Measurements from ENCODE around the gene MTX3.
A peak's percentile ranks its signal among the peaks of the same experiment; 100 is the strongest.

Gene MTX3
- total RNA-seq = 34.7 to 62.9 (median 38.4) reads per million in 9 experiments

- peak; percentile 97 for ATAC-seq (replicated peaks)
- Mint-ChIP-seq H3K4me3 (peak within 1 kb of the TSS; percentile 80), H3K27me3 (peaks cover 12 to 15% of the 10 kb centered on the region in 2 donors), H3K27ac (peak within 1 kb of the TSS; percentile 91 to 92), H3K4me1 (ENCODE audit: low read depth in 2 of 2) (peaks cover 11 to 18% of the 10 kb centered on the region in 2 donors), H3K9me3 (no peaks in the 10 kb centered on the region), H3K36me3 (ENCODE audit: insufficient read depth) (peaks cover 30% of the 10 kb centered on the region)
- peak; percentile 80 to 83 (median 80) for DNase-seq
Observed at GRCh38 chr5:79990598-79991507, at the start of gene MTX3. TSS of gene MTX3 (minus strand) at chr5:79991262. CDS start at chr5:79991238, 24 bp downstream.

GRCh38 chr5:80039650-80040049 is 48.6 kb upstream of the MTX3 start:
- Mint-ChIP-seq H3K36me3 (ENCODE audit: insufficient read depth) (no peaks in the 10 kb centered on the region), H3K27ac (no peak overlapping the region), H3K9me3 (no peaks in the 10 kb centered on the region), H3K4me1 (ENCODE audit: low read depth in 2 of 2) (no peaks in the 10 kb centered on the region), H3K4me3 (no peak overlapping the region), H3K27me3 (peaks cover 55 to 80% of the 10 kb centered on the region in 2 donors)
- ATAC-seq (replicated peaks) (no peak), DNase-seq (no peak)

GRCh38 chr5:80037366-80037765 is 46.3 kb upstream of the MTX3 start:
- no peak for DNase-seq
- peaks cover 61 to 83% of the 10 kb centered on the region in 2 donors for H3K27me3 Mint-ChIP-seq
- H3K9me3 Mint-ChIP-seq = no peaks in the 10 kb centered on the region
- H3K36me3 Mint-ChIP-seq (ENCODE audit: insufficient read depth) = no peaks in the 10 kb centered on the region
- H3K4me3 Mint-ChIP-seq = no peak overlapping the region
- ATAC-seq (replicated peaks) = no peak
- H3K4me1 Mint-ChIP-seq (ENCODE audit: low read depth in 2 of 2) = no peaks in the 10 kb centered on the region
- H3K27ac Mint-ChIP-seq = no peak overlapping the region

- no peaks in the 10 kb centered on the region for H3K4me1 Mint-ChIP-seq (ENCODE audit: low read depth in 2 of 2)
- H3K36me3 Mint-ChIP-seq (ENCODE audit: insufficient read depth) = no peaks in the 10 kb centered on the region
- ATAC-seq (replicated peaks) (no peak), DNase-seq (no peak)
- H3K27me3 Mint-ChIP-seq = peaks cover 59 to 83% of the 10 kb centered on the region in 2 donors
- H3K27ac Mint-ChIP-seq = no peak overlapping the region
- no peak overlapping the region for H3K4me3 Mint-ChIP-seq
- H3K9me3 Mint-ChIP-seq = no peaks in the 10 kb centered on the region
Observed at GRCh38 chr5:80036615-80037014, 45.6 kb upstream of the MTX3 start.

GRCh38 chr5:80035839-80036238 is 44.8 kb upstream of the MTX3 start:
- Mint-ChIP-seq H3K4me1 (ENCODE audit: low read depth in 2 of 2) (no peaks in the 10 kb centered on the region), H3K27me3 (peaks cover 63 to 83% of the 10 kb centered on the region in 2 donors), H3K9me3 (no peaks in the 10 kb centered on the region), H3K36me3 (ENCODE audit: insufficient read depth) (no peaks in the 10 kb centered on the region), H3K4me3 (peak overlapping the region in 1 of 2 donors; percentile 36), H3K27ac (no peak overlapping the region)
- ATAC-seq (replicated peaks) (no peak), DNase-seq (no peak)

- Mint-ChIP-seq H3K27ac (no peak within 1 kb of the TSS), H3K9me3 (no peaks in the 10 kb centered on the region), H3K36me3 (ENCODE audit: insufficient read depth) (no peaks in the 10 kb centered on the region), H3K4me1 (ENCODE audit: low read depth in 2 of 2) (no peaks in the 10 kb centered on the region), H3K4me3 (peak within 1 kb of the TSS; percentile 15 to 36), H3K27me3 (peaks cover 64 to 78% of the 10 kb centered on the region in 2 donors)
- DNase-seq (no peak), ATAC-seq (replicated peaks) (no peak)
Observed at GRCh38 chr5:80034962-80035821, 44.1 kb upstream of the MTX3 start, which contains the start of gene THBS4. TSS of gene THBS4 (plus strand) at chr5:80035348. CDS start at chr5:80035538, 190 bp downstream.

- ATAC-seq (replicated peaks) = no peak
Observed at GRCh38 chr5:80034559-80034958, 43.5 kb upstream of the MTX3 start.

GRCh38 chr5:80033513-80033912 is 42.5 kb upstream of the MTX3 start:
- H3K4me1 Mint-ChIP-seq (ENCODE audit: low read depth in 2 of 2) = no peaks in the 10 kb centered on the region
- H3K27me3 Mint-ChIP-seq = peaks cover 63 to 71% of the 10 kb centered on the region in 2 donors
- no peak overlapping the region for H3K4me3 Mint-ChIP-seq
- H3K9me3 Mint-ChIP-seq = no peaks in the 10 kb centered on the region
- no peak for DNase-seq
- ATAC-seq (replicated peaks) = no peak
- no peak overlapping the region for H3K27ac Mint-ChIP-seq
- H3K36me3 Mint-ChIP-seq (ENCODE audit: insufficient read depth) = peaks cover 1% of the 10 kb centered on the region

More at GRCh38 chr5:80034559-80034958, 43.5 kb upstream of the MTX3 start:
- no peaks in the 10 kb centered on the region for H3K9me3 Mint-ChIP-seq
- H3K27ac Mint-ChIP-seq = no peak overlapping the region
- peak overlapping the region in 1 of 2 donors; percentile 15 for H3K4me3 Mint-ChIP-seq
- no peaks in the 10 kb centered on the region for H3K36me3 Mint-ChIP-seq (ENCODE audit: insufficient read depth)
- peaks cover 58 to 72% of the 10 kb centered on the region in 2 donors for H3K27me3 Mint-ChIP-seq
- DNase-seq = no peak
- no peaks in the 10 kb centered on the region for H3K4me1 Mint-ChIP-seq (ENCODE audit: low read depth in 2 of 2)

GRCh38 chr5:80031109-80031508 is 40.0 kb upstream of the MTX3 start:
- ATAC-seq (replicated peaks) (no peak), DNase-seq (no peak)
- no peak overlapping the region for H3K4me3 Mint-ChIP-seq

GRCh38 chr5:80026841-80027240 is 35.8 kb upstream of the MTX3 start:
- ATAC-seq (replicated peaks) (no peak), DNase-seq (no peak)
- no peaks in the 10 kb centered on the region for H3K9me3 Mint-ChIP-seq
- H3K27me3 Mint-ChIP-seq = peaks cover 29 to 58% of the 10 kb centered on the region in 2 donors
- peaks cover 2% of the 10 kb centered on the region for H3K36me3 Mint-ChIP-seq (ENCODE audit: insufficient read depth)
- no peak overlapping the region for H3K4me3 Mint-ChIP-seq
- peaks cover 0 to 3% of the 10 kb centered on the region in 2 donors for H3K4me1 Mint-ChIP-seq (ENCODE audit: low read depth in 2 of 2)
- H3K27ac Mint-ChIP-seq = no peak overlapping the region

More at GRCh38 chr5:80031109-80031508, 40.0 kb upstream of the MTX3 start:
- Mint-ChIP-seq H3K27ac (no peak overlapping the region), H3K36me3 (ENCODE audit: insufficient read depth) (peaks cover 2% of the 10 kb centered on the region), H3K9me3 (no peaks in the 10 kb centered on the region), H3K4me1 (ENCODE audit: low read depth in 2 of 2) (no peaks in the 10 kb centered on the region), H3K27me3 (peaks cover 64 to 65% of the 10 kb centered on the region in 2 donors)

- H3K36me3 Mint-ChIP-seq (ENCODE audit: insufficient read depth) = peaks cover 2% of the 10 kb centered on the region
- no peak overlapping the region for H3K4me3 Mint-ChIP-seq
- no peak overlapping the region for H3K27ac Mint-ChIP-seq
- no peaks in the 10 kb centered on the region for H3K9me3 Mint-ChIP-seq
- ATAC-seq (replicated peaks) = no peak
- H3K4me1 Mint-ChIP-seq (ENCODE audit: low read depth in 2 of 2) = peaks cover 0 to 3% of the 10 kb centered on the region in 2 donors
- peaks cover 20 to 49% of the 10 kb centered on the region in 2 donors for H3K27me3 Mint-ChIP-seq
- DNase-seq = no peak
Observed at GRCh38 chr5:80025069-80025468, 34.0 kb upstream of the MTX3 start.

GRCh38 chr5:80010754-80011392 is 19.8 kb upstream of the MTX3 start:
- H3K27ac Mint-ChIP-seq = no peak overlapping the region
- no peaks in the 10 kb centered on the region for H3K4me1 Mint-ChIP-seq (ENCODE audit: low read depth in 2 of 2)
- H3K9me3 Mint-ChIP-seq = no peaks in the 10 kb centered on the region
- DNase-seq (no peak), ATAC-seq (replicated peaks) (no peak)
- H3K27me3 Mint-ChIP-seq = peaks cover 0 to 11% of the 10 kb centered on the region in 2 donors
- no peaks in the 10 kb centered on the region for H3K36me3 Mint-ChIP-seq (ENCODE audit: insufficient read depth)
- H3K4me3 Mint-ChIP-seq = no peak overlapping the region

Data from effector memory CD8-positive, alpha-beta T cell (primary cell).